Astrocyte of the spinal cord (primary cell): Measurements from ENCODE around the gene FMN1.

Experiments used
- DNase-seq: peaks from one replicate; pipeline ENCODE4 v3.0.0; 2011; ENCODE audit warnings: low read depth, low spot score
- H3K4me3 ChIP-seq: 2 replicates; pipeline ENCODE4 v1.5.1; 2011; ENCODE audit warnings: low read depth, mild to moderate bottlenecking, low read length, moderate library complexity
- CTCF ChIP-seq: IDR thresholded peaks from 2 replicates; pipeline ENCODE4 v1.5.1; 2012; ENCODE audit warnings: low read depth, mild to moderate bottlenecking, low read length, inconsistent platforms
- in situ Hi-C: cut with HindIII; loops from 2 replicates; pipeline ENCODE4 v1.10.0; 2017; ENCODE audit warnings: low sequenced_read_pairs

The FMN1 gene

DNA sequence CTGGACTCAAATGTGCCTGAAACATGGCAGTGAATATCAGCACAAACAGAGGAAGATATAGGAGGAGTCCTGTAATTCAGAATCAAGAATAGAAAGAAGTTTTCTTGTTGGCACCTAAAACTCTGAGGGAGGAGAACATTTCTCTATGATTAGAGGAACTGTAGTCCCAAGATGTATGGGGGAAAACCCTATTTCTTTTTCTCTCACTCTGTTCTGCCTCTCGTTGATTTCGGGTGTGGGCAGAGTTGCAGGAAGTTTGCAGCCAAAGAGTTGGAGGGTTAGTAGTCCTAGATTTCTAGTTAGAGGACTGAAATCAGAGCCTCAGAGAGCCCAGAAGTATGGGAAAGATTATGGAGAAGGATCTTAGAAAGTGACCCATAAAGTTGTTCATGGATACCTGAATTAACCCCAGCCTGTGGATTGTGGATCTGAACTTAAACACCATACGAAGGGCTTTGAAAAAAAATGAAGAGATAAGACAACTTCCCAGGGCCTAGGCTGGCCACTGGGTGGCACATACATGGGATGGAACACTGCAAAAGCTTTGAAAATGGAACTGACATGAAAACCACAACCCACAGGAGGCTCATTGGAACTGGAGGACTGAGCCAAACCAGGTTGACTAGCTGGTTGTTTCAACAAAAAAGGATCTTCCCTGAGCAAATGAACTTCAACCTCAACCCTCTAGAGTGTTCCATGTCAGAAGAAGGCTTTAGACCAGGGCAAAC, 34.6 kb downstream of the FMN1 start:
- DNase-seq: peak; percentile 18
- H3K4me3 ChIP-seq: no peak overlapping the region
- TF ChIP-seq CTCF: peak; percentile 30
- in situ Hi-C loops: no loop called here

DNA sequence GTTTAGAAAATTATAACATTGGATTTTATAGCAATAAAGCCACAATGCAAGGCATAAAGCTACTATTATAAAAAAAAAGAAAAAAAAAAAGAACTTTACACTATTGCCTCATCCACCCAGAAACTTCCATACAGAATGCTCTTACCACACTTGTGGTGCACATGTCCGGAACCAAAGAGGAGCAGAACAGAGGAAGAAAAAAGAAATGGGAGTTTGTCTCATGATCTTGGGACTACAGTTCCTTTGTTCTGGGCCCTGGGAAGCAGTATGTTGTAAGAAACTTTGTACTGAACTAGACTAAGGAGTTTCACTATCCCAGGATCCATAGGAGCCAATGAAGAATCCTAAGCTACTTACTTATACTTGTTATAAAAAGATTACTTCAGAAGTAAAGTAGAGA, 36.1 kb downstream of the FMN1 start:
- in situ Hi-C loops: no loop called here
- H3K4me3 ChIP-seq: no peak overlapping the region
- no peak for TF ChIP-seq CTCF
- no peak for DNase-seq

- no peak overlapping the region for H3K4me3 ChIP-seq
- in situ Hi-C loops: no loop called here
- no peak for TF ChIP-seq CTCF
- no peak for DNase-seq
Measured at GRCh38 chr15:33157371-33158037, 37.0 kb downstream of the FMN1 start.

- no peak for TF ChIP-seq CTCF
- in situ Hi-C loops: no loop called here
- H3K4me3 ChIP-seq: no peak overlapping the region
- no peak for DNase-seq
Measured at GRCh38 chr15:33155691-33156420, 38.7 kb downstream of the FMN1 start.

- no peak overlapping the region for H3K4me3 ChIP-seq
Measured at GRCh38 chr15:33154351-33155166, 40.0 kb downstream of the FMN1 start.

More at GRCh38 chr15:33154351-33155166, 40.0 kb downstream of the FMN1 start:
- no peak for TF ChIP-seq CTCF
- in situ Hi-C loops: no loop called here
- DNase-seq: peak; percentile 87
